GM19395 (cell line): ENCODE data around the gene SH3PXD2A.

Source experiments
- ATAC-seq: cut with Tn5 transposase; IDR thresholded peaks from one replicate; pipeline ENCODE4 v1.9.1; 2021; ENCODE audit warnings: mild to moderate bottlenecking, moderate library complexity; ENCODE audit not compliant: unreplicated experiment

SH3PXD2A gene

GRCh38 chr10:103553743-103554487 is 301.5 kb downstream of the SH3PXD2A start:
- no peak for ATAC-seq

GRCh38 chr10:103552856-103553742 is 302.3 kb downstream of the SH3PXD2A start:
- ATAC-seq = no peak

DNA sequence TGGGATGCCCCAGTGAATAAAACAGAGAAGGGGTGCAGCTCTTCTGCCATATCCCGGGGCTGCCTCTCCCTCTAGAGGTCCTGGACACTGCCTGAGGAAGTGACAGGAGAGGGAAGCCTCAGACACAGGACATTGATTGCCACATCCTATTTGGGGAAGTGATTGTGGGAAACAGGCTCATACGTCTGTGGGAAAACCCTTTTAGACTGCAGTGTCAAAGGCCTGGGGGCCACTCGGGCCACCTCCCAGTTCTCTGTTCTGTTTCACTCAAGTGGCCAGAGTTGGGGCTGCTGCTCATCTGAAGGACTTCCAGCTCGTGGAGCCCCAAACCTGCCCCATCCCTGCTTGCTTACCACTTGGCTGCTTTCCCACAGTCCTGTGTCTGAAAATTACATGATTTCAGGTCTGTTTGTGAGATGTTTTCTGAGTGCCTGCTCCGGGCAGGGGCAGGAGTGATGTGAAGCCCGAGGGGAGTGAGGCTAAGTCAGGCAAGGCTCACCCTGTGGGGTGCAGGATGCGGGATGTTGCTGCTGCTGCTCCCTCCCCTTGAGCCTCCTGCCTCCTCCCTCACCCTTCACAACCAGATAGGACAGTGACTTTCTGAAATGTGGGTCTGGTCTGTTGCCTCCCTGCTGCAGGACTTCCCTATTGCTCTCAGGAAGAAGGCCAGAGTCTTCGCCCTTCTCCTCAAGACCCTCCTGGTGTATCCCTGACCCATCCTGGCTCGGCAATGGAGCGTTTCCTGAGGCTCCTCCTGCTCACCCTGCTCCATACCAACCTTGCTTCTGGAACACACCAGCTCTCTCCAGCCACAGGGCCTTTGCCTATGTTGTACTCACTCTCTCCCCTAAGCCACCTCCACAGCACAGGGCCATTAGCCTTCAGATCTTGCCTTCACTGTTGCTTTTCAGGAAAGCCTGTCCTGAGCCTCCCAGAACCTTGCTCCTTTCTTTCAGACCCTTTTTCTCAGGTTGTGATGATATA is 303.5 kb downstream of the SH3PXD2A start:
- ATAC-seq = no peak

- ATAC-seq = no peak
Measured at GRCh38 chr10:103550229-103550628, 305.1 kb downstream of the SH3PXD2A start.

DNA sequence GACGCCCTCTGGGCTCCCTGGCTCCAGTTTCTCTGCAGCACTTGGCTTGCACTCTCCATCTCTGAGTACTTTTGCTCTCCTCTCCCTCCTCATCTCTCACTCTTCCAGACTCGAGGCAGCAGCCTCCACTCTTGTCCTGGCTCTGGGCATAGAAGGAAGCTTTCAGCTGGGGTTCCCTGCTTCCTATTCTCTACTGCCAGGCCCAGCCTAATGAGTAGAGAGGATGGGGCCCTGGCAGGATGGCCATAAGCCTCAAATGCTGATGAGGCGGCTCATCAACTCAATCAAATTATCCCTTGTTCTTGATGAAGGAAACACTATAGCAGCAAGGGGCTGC is 306.1 kb downstream of the SH3PXD2A start:
- no peak for ATAC-seq

GRCh38 chr10:103548581-103549348 is 306.6 kb downstream of the SH3PXD2A start:
- ATAC-seq = no peak

DNA sequence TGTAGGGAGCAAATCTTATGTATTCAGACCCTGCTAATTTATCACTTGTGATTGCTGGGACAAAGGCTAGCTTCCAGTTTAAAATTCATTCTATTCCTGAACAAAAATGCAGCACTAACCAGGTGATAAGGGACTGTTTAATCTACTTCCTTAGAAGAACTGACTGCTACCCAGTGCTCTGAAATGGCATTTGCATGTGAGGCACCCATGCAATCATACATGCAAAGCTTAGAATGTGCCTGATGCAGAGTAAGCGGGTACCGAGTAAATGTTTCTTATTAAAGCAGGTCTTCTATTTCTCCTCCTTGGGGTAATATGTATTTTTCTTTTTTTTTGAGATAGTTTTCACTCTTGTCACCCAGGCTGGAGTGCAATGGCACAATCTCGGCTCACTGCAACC is 307.4 kb downstream of the SH3PXD2A start:
- no peak for ATAC-seq

DNA sequence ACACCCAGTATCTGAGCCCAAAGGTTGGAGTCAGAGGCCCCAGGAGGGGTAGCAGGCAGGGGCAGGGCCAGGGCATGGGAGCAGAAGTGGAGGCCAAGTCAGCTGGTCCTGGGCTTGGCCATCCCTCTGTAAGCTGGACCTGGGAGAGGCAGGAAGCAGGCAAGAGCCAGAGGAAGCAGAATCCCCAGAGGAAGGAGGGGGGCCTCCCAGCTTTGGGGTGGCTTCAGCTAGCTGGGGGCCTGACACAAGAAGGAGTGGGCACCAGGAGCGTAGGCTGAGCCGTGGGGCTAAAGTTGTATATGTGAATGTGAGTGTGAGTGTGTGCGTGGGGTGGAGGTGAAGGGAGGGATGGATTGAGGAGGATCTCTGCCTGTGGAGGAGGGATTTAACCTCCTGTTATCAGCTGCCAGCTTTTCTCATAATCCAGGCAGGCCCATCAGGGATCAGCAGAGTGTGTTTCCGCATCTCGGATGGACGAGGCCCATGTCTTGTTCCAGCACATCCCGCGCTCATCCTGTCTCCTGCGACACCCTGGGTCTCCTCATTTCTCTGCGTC is 307.9 kb downstream of the SH3PXD2A start:
- ATAC-seq = no peak

DNA sequence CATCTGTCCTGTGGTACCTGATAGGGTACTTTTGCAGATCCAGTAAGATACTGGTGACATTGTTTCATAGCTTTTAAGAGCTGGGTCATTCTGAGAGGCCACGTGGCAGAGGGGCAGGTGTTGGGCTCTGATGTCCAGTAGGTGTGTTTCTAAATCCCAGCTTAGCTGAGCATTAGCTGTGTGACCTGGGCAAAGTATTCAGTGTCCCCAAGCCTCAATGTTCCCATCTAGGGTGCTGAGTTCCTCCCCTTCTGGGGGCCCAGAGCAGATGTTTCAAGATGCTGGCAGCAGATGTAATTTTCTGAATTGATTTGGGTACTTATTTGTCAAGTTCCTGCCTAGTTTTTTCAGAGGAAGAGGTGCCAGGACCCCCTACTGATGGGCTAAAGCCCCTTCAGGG is 309.0 kb downstream of the SH3PXD2A start:
- no peak for ATAC-seq

GRCh38 chr10:103545771-103546281 is 309.6 kb downstream of the SH3PXD2A start:
- ATAC-seq = no peak

DNA sequence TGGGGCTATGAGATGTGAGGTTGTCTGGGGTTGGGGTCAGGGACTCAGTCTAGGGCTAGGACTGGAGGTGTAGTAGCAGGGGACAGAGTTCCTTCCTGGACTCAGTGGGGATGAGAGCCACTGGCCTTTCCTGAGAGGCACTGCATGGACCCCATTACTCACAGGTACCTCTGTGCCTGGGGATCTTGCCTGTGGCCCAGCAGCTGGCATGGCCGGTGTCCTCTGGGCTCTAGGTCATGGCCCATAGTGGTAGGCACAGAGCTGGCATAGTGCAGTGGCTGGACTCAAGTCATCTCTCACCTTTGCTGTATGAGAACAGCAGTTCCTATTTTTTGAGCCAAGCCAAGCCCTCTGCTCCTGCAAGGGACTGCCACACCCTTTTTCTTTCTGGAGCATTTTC is 310.0 kb downstream of the SH3PXD2A start:
- no peak for ATAC-seq

DNA sequence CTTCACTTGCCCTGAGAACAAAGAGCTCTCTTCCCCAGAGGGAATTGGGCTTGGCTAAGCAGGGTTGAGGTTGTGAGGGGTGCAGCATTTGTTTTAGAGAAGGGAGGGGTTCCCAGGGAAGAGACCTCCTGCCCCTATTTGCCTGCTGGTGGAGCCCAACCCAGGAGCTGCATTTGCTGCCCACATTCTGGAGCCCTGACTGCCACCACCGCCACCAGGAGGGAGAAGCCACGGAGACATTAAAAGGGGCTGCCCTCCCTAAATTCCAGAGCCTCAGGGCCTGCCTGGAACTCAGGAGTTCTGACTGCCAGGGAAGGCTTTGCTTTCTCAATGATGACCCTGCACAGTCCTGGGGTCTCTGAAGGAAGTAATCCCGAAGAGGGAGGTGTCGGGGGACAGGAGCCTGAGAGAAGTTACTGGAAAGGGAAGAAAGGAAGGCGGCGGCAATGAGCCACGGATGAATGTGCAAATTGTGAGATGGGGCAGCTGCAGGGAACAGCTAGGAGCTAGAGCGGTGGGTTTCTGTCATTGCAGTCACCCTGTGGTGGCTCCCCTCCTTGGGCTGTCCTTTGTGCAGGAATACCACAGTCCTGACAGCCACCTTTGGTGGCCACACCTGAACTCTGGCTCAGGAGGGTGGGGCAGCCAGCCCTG is 310.6 kb downstream of the SH3PXD2A start:
- ATAC-seq = no peak
